Activated naive CD8-positive, alpha-beta T cell treated with anti-CD3 and anti-CD28 coated beads, Interleukin-2, amount 10 ng/mL, durations not matched to agents 7 days and 5 days (primary cell): Measurements from ENCODE around the gene MPHOSPH6. TPM values are rescaled to one million over a fixed set of nuclear protein-coding genes. Genes with fewer than 3 reads are reported as not detected.
"Not testable (repeated sequence)": the region's sequence is repeated elsewhere in the genome, so short reads cannot be mapped to it uniquely, and the experiment has no call there.

Experiments used
- ATAC-seq: fragments of 150-1000 bp; cut with Tn5 transposase; one replicate; pipeline ENCODE4 v1.10.0; 2021; ENCODE audit warnings: low read depth, moderate library complexity
- POLR2A ChIA-PET: fragments of 350-600 bp; sonication (Branson Sonifier 250); formaldehyde crosslinking; loops from one replicate; lab custom pipeline; 2021; ENCODE audit warnings: antibody characterized with exemption; lab: Charles Lee
- DNase-seq: peaks from one replicate; pipeline ENCODE4 v3.0.0; 2021
- H3K27ac Mint-ChIP-seq: one replicate; pipeline ENCODE4 v1.8.0; 2022; ENCODE audit warnings: mild to moderate bottlenecking, mixed read lengths
- H3K27me3 Mint-ChIP-seq: one replicate; pipeline ENCODE4 v1.8.0; 2022; ENCODE audit warnings: mild to moderate bottlenecking, moderate library complexity, mixed read lengths
- H3K36me3 Mint-ChIP-seq: one replicate; pipeline ENCODE4 v1.8.0; 2021; ENCODE audit warnings: mild to moderate bottlenecking, mixed read lengths
- H3K4me1 Mint-ChIP-seq: one replicate; pipeline ENCODE4 v1.8.0; 2021; ENCODE audit warnings: mixed read lengths
- H3K4me3 Mint-ChIP-seq: one replicate; pipeline ENCODE4 v1.8.0; 2022; ENCODE audit warnings: mild to moderate bottlenecking, moderate library complexity, mixed read lengths
- H3K9me3 Mint-ChIP-seq: one replicate; pipeline ENCODE4 v1.8.0; 2021; ENCODE audit warnings: mixed read lengths
- total RNA-seq, 2 experiments: library from RNA; stranded (reverse); gene quantifications; one replicate each; pipeline ENCODE4 v1.2.3, GENCODE V29; 2021

Gene MPHOSPH6
- total RNA-seq, 2 experiments from 2014 or later: 25.0 to 25.6 TPM

DNA sequence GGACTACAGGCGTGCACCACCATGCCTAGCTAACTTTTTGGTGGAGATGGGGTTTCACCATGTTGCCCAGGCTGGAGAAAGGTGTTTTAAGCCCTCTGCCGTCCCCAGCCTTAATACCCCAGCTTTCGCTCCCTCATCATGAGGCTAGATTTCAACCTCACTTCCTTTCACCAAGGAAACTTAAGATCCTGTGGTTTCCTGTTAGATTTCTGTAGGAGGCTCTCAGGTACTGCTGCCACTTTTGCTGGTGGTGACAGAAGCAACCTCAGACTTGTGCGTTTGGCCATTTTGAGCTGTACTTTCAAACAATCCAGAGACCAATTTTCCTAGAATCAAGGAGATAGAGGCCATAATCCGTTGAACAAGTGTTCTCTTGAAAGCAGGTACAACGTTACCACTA, 36.2 kb downstream of the MPHOSPH6 start:
- peaks cover 10% of the 10 kb centered on the region for H3K36me3 Mint-ChIP-seq
- H3K9me3 Mint-ChIP-seq: no peaks in the 10 kb centered on the region
- H3K4me3 Mint-ChIP-seq: peak overlapping the region; percentile 70

DNA sequence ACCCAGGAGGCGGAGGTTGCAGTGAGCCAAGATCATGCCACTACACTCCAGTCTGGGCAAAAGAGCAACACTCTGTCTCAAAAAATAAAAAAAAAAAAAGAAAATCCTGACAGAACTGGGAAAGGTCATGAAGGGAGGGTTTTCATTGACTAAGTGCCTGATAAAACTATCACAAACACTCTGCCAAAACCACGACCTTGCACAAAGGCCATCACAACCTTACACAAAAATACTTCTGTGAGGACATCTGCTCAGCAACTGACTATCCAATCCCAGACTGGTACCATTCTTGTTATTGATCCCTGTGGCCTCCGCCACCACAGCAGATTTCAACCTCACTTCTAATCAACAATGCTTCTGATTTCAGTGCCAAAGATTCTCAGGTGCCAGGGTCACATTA, 40.1 kb downstream of the MPHOSPH6 start:
- ATAC-seq (no peak), DNase-seq (no peak)
- POLR2A ChIA-PET: no interaction called here
- no peak overlapping the region for H3K4me3 Mint-ChIP-seq
- peaks cover 4% of the 10 kb centered on the region for H3K36me3 Mint-ChIP-seq
- peaks cover 9% of the 10 kb centered on the region for H3K27me3 Mint-ChIP-seq
- H3K4me1 Mint-ChIP-seq: peaks cover 23% of the 10 kb centered on the region
- H3K9me3 Mint-ChIP-seq: peaks cover 3% of the 10 kb centered on the region
- H3K27ac Mint-ChIP-seq: no peak overlapping the region

More for the DNA sequence above, 36.2 kb downstream of the MPHOSPH6 start:
- peak overlapping the region; percentile 81 for H3K27ac Mint-ChIP-seq
- POLR2A ChIA-PET: interaction anchor here (0.6 to 1.8 kb wide), 3 partner anchors 19 to 36 kb away, joined by 3 to 8 read pairs (median 4); partner anchors contain the start of gene MPHOSPH6
- H3K4me1 Mint-ChIP-seq: peaks cover 25% of the 10 kb centered on the region
- peak; percentile 38 for DNase-seq
- H3K27me3 Mint-ChIP-seq: peaks cover 2% of the 10 kb centered on the region
- peak; percentile 97 for ATAC-seq

- Mint-ChIP-seq H3K4me1 (peaks cover 7% of the 10 kb centered on the region), H3K4me3 (no peak overlapping the region), H3K27me3 (peaks cover 22% of the 10 kb centered on the region), H3K9me3 (peaks cover 5% of the 10 kb centered on the region), H3K36me3 (peaks cover 5% of the 10 kb centered on the region), H3K27ac (no peak overlapping the region)
- ATAC-seq (no peak), DNase-seq (no peak)
- POLR2A ChIA-PET: no interaction called here
Measured at GRCh38 chr16:82124651-82125050, 45.4 kb downstream of the MPHOSPH6 start.

- Mint-ChIP-seq H3K27ac (no peak overlapping the region), H3K4me3 (no peak overlapping the region), H3K27me3 (peaks cover 13% of the 10 kb centered on the region), H3K9me3 (peaks cover 2% of the 10 kb centered on the region), H3K36me3 (no peaks in the 10 kb centered on the region), H3K4me1 (no peaks in the 10 kb centered on the region)
- POLR2A ChIA-PET: no interaction called here
- ATAC-seq (no peak), DNase-seq (no peak)
Measured at GRCh38 chr16:82119405-82119804, 50.6 kb downstream of the MPHOSPH6 start.

GRCh38 chr16:82118749-82119148, 51.3 kb downstream of the MPHOSPH6 start:
- ATAC-seq: no peak

GRCh38 chr16:82116535-82116934, 53.5 kb downstream of the MPHOSPH6 start:
- DNase-seq (no peak), ATAC-seq (no peak)
- Mint-ChIP-seq H3K4me3 (no peak overlapping the region), H3K36me3 (no peaks in the 10 kb centered on the region), H3K9me3 (no peaks in the 10 kb centered on the region), H3K4me1 (no peaks in the 10 kb centered on the region), H3K27ac (no peak overlapping the region), H3K27me3 (peaks cover 2% of the 10 kb centered on the region)
- POLR2A ChIA-PET: no interaction called here

More at GRCh38 chr16:82118749-82119148, 51.3 kb downstream of the MPHOSPH6 start:
- Mint-ChIP-seq H3K36me3 (no peaks in the 10 kb centered on the region), H3K4me3 (no peak overlapping the region), H3K9me3 (no peaks in the 10 kb centered on the region), H3K27me3 (peaks cover 6% of the 10 kb centered on the region), H3K27ac (no peak overlapping the region), H3K4me1 (no peaks in the 10 kb centered on the region)
- POLR2A ChIA-PET: no interaction called here
- DNase-seq: no peak

GRCh38 chr16:82113741-82114140, 56.3 kb downstream of the MPHOSPH6 start:
- peaks cover 5% of the 10 kb centered on the region for H3K4me1 Mint-ChIP-seq
- peaks cover 6% of the 10 kb centered on the region for H3K27me3 Mint-ChIP-seq
- no peak overlapping the region for H3K27ac Mint-ChIP-seq
- peaks cover 3% of the 10 kb centered on the region for H3K9me3 Mint-ChIP-seq
- no peak overlapping the region for H3K4me3 Mint-ChIP-seq
- H3K36me3 Mint-ChIP-seq: no peaks in the 10 kb centered on the region
- ATAC-seq (no peak), DNase-seq (no peak)
- POLR2A ChIA-PET: no interaction called here

GRCh38 chr16:82111944-82112343, 58.1 kb downstream of the MPHOSPH6 start:
- POLR2A ChIA-PET: no interaction called here
- ATAC-seq: no peak
- Mint-ChIP-seq H3K4me3 (no peak overlapping the region), H3K36me3 (no peaks in the 10 kb centered on the region), H3K9me3 (peaks cover 4% of the 10 kb centered on the region), H3K27ac (no peak overlapping the region), H3K27me3 (peaks cover 6% of the 10 kb centered on the region), H3K4me1 (peaks cover 5% of the 10 kb centered on the region)
- no peak for DNase-seq

DNA sequence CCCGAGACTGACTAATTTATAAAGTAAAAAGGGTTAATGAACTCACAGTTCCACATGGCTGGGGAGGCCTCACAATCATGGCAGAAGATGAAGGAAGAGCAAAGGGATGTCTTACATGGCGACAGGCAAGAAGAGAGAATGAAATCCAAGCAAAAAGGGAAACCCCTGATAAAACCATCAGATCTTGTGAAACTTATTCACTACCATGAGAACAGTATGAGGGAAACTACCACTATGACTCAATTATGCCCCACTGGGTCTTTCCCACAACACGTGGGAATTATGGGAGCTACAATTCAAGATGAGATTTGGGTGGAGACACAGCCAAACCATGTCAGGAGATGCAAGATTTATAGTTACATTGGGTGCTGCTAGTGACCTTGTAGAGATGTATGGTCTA, 60.8 kb downstream of the MPHOSPH6 start:
- DNase-seq, H3K27ac Mint-ChIP-seq, H3K9me3 Mint-ChIP-seq, H3K4me1 Mint-ChIP-seq, H3K36me3 Mint-ChIP-seq, ATAC-seq, POLR2A ChIA-PET, H3K4me3 Mint-ChIP-seq, H3K27me3 Mint-ChIP-seq: not testable (repeated sequence)

GRCh38 chr16:82108774-82109173, 61.2 kb downstream of the MPHOSPH6 start:
- DNase-seq (no peak), ATAC-seq (no peak)
- Mint-ChIP-seq H3K27me3 (peaks cover 8% of the 10 kb centered on the region), H3K4me3 (no peak overlapping the region), H3K4me1 (peaks cover 5% of the 10 kb centered on the region), H3K36me3 (no peaks in the 10 kb centered on the region), H3K9me3 (peaks cover 4% of the 10 kb centered on the region), H3K27ac (no peak overlapping the region)
- POLR2A ChIA-PET: no interaction called here

GRCh38 chr16:82108100-82108499, 61.9 kb downstream of the MPHOSPH6 start:
- Mint-ChIP-seq H3K4me1 (peaks cover 5% of the 10 kb centered on the region), H3K9me3 (peaks cover 4% of the 10 kb centered on the region), H3K27ac (no peak overlapping the region), H3K36me3 (no peaks in the 10 kb centered on the region), H3K27me3 (peaks cover 8% of the 10 kb centered on the region), H3K4me3 (no peak overlapping the region)
- DNase-seq (no peak), ATAC-seq (no peak)
- POLR2A ChIA-PET: no interaction called here

DNA sequence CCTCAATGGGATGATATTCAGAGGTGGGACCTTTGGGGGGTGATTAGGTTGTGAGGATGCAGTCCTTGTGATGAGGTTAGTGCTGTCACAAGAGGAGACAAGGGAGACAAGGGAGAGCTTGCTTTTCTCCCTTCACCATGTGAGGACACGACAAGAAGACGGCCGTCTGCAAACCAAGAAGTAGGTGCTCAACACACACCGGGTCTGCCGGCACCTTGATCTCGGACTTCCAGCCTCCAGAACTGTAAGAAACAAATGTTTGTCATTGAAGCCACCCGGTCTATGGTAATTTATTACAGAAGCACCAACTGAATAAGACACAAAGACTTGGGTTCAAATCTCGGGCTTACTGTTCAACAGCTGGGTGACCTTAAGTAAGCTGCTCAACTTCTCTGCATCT, 64.9 kb downstream of the MPHOSPH6 start:
- no peak overlapping the region for H3K4me3 Mint-ChIP-seq
- DNase-seq (no peak), ATAC-seq (no peak)
- no peak overlapping the region for H3K27ac Mint-ChIP-seq
- H3K9me3 Mint-ChIP-seq: peaks cover 4% of the 10 kb centered on the region
- peaks cover 5% of the 10 kb centered on the region for H3K4me1 Mint-ChIP-seq
- peaks cover 8% of the 10 kb centered on the region for H3K27me3 Mint-ChIP-seq
- POLR2A ChIA-PET: no interaction called here
- H3K36me3 Mint-ChIP-seq: no peaks in the 10 kb centered on the region
